HG03103 (cell line): ENCODE results near the gene CXCL11.
"Not testable (repeated sequence)": the region's sequence is repeated elsewhere in the genome, so short reads cannot be mapped to it uniquely, and the experiment has no call there.

Experiments
- ATAC-seq: cut with Tn5 transposase; IDR thresholded peaks from one replicate; pipeline ENCODE4 v1.9.1; 2021; ENCODE audit warnings: low read depth; ENCODE audit not compliant: unreplicated experiment

The CXCL11 gene

GRCh38 chr4:76003035-76003434 is 32.8 kb downstream of the CXCL11 start:
- no peak for ATAC-seq

- ATAC-seq, result no peak
These were observed 33.7 kb downstream of the CXCL11 start for GRCh38 chr4:76002176-76002575.

GRCh38 chr4:76001700-76002099 is 34.2 kb downstream of the CXCL11 start:
- ATAC-seq, result no peak

- ATAC-seq, result no peak
These were observed 35.6 kb downstream of the CXCL11 start for GRCh38 chr4:76000279-76000678.

GRCh38 chr4:75998525-75999147 is 37.2 kb downstream of the CXCL11 start:
- not testable (repeated sequence) for ATAC-seq

GRCh38 chr4:75997946-75998345 is 37.9 kb downstream of the CXCL11 start:
- ATAC-seq, result no peak

- ATAC-seq, result no peak
These were observed 38.8 kb downstream of the CXCL11 start for GRCh38 chr4:75997081-75997480.

GRCh38 chr4:75995727-75996126 is 40.1 kb downstream of the CXCL11 start:
- ATAC-seq, result no peak

- ATAC-seq, result no peak
These were observed 43.4 kb downstream of the CXCL11 start for GRCh38 chr4:75992462-75992861.

GRCh38 chr4:75989846-75990528 is 45.9 kb downstream of the CXCL11 start:
- no peak for ATAC-seq

GRCh38 chr4:75985116-75985515 is 50.8 kb downstream of the CXCL11 start:
- no peak for ATAC-seq
